OCI-LY1 (cell line): ENCODE results near the gene MPRIP.

Experiments
- H2AFZ ChIP-seq: fragments of 200-600 bp; sonication (generic), shearing (Covaris generic); 2 replicates; pipeline ENCODE4 v1.6.0; 2014; ENCODE audit warnings: antibody characterized with exemption, mild to moderate bottlenecking, low read length
- H3F3A ChIP-seq: fragments of 200-600 bp; sonication (generic), shearing (Covaris generic); 2 replicates; pipeline ENCODE4 v1.6.0; 2014; ENCODE audit warnings: mild to moderate bottlenecking, antibody characterized with exemption, low read length, moderate library complexity; ENCODE audit not compliant: insufficient read depth
- H3K27ac ChIP-seq: fragments of 200-600 bp; sonication (generic); 2 replicates; pipeline ENCODE4 v1.5.1; 2014; ENCODE audit warnings: low read length, mixed run types, mild to moderate bottlenecking, low read depth; ENCODE audit not compliant: poor library complexity, severe bottlenecking
- H3K27me3 ChIP-seq: fragments of 200-600 bp; sonication (generic); 2 replicates; pipeline ENCODE4 v1.6.0; 2014; ENCODE audit warnings: antibody characterized with exemption, mild to moderate bottlenecking, low read length, moderate library complexity; ENCODE audit not compliant: insufficient read depth
- H3K36me3 ChIP-seq: fragments of 200-600 bp; sonication (generic); 2 replicates; pipeline ENCODE4 v1.6.1; 2014; ENCODE audit warnings: mild to moderate bottlenecking, antibody characterized with exemption, low read length, moderate library complexity, mixed read lengths; ENCODE audit not compliant: insufficient read depth
- H3K4me1 ChIP-seq: fragments of 200-600 bp; sonication (generic); 2 replicates; pipeline ENCODE4 v1.5.1; 2014; ENCODE audit warnings: mild to moderate bottlenecking, low read length, moderate library complexity; ENCODE audit not compliant: insufficient read depth, severe bottlenecking
- H3K4me2 ChIP-seq: fragments of 200-600 bp; sonication (generic), shearing (Covaris generic); 2 replicates; pipeline ENCODE4 v1.6.1; 2014; ENCODE audit warnings: low read length
- H3K4me3 ChIP-seq: fragments of 200-600 bp; sonication (generic); 2 replicates; pipeline ENCODE4 v1.5.1; 2014; ENCODE audit warnings: low read length, low read depth, mild to moderate bottlenecking, mixed read lengths; ENCODE audit not compliant: poor library complexity, severe bottlenecking
- H3K79me2 ChIP-seq: fragments of 200-600 bp; shearing (Covaris generic); 2 replicates; pipeline ENCODE4 v1.6.1; 2016; ENCODE audit warnings: mixed run types, low read length, mixed read lengths; ENCODE audit not compliant: insufficient read depth
- H3K9ac ChIP-seq: fragments of 200-600 bp; sonication (generic), shearing (Covaris generic); 2 replicates; pipeline ENCODE4 v1.6.1; 2014; ENCODE audit warnings: mild to moderate bottlenecking, low read length, mixed read lengths
- H3K9me2 ChIP-seq: fragments of 200-600 bp; sonication (generic), shearing (Covaris generic); 2 replicates; pipeline ENCODE4 v1.6.1; 2014; ENCODE audit warnings: low read depth, mild to moderate bottlenecking, low read length, mixed read lengths
- H3K9me3 ChIP-seq: fragments of 200-600 bp; shearing (Covaris generic); 2 replicates; pipeline ENCODE4 v1.6.1; 2014; ENCODE audit warnings: low read length, mixed read lengths
- H4K20me1 ChIP-seq: fragments of 200-600 bp; sonication (generic), shearing (Covaris generic); 2 replicates; pipeline ENCODE4 v1.6.0; 2016; ENCODE audit warnings: mild to moderate bottlenecking, low read length; ENCODE audit not compliant: insufficient read depth
- EZH2 ChIP-seq: fragments of 200-600 bp; sonication (generic), shearing (Covaris generic); IDR thresholded peaks from 2 replicates; pipeline ENCODE4 v1.8.0; 2017; ENCODE audit warnings: borderline replicate concordance, mixed run types, mild to moderate bottlenecking, antibody characterized with exemption, low read length, moderate library complexity, mixed read lengths
- TF ChIP-seq, protein P1 (sequence below): fragments of 200-600 bp; sonication (generic), shearing (Covaris generic); IDR thresholded peaks from 2 replicates; pipeline ENCODE4 v1.5.1; 2017; ENCODE audit warnings: mild to moderate bottlenecking, antibody characterized with exemption, low read length, moderate library complexity, mixed read lengths

MPRIP gene

DNA sequence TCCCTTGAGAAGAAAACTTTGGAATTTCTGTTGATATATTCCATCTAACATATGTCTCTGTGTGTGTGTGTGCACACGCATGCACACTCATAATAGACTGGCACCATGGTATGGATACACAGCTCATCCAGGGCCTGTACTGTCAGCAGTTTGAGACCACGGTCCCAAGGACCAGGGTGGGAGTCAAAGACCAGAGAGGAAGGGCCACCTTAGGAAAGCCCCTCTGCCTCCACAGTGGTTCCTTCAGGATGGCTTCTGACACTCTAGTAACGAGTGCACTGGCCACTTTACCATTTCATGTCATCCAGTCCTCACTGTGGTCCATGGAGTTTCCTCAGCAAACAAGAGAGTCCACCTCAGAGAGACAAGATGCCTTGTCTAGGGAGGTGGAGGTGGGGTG lies 82.1 kb downstream of the MPRIP start:
- H3F3A ChIP-seq, result no peaks in the 10 kb centered on the region
- no peaks in the 10 kb centered on the region for H3K27me3 ChIP-seq
- H3K79me2 ChIP-seq, result no peaks in the 10 kb centered on the region
- H3K27ac ChIP-seq, result no peak overlapping the region
- TF ChIP-seq, protein P1, sequence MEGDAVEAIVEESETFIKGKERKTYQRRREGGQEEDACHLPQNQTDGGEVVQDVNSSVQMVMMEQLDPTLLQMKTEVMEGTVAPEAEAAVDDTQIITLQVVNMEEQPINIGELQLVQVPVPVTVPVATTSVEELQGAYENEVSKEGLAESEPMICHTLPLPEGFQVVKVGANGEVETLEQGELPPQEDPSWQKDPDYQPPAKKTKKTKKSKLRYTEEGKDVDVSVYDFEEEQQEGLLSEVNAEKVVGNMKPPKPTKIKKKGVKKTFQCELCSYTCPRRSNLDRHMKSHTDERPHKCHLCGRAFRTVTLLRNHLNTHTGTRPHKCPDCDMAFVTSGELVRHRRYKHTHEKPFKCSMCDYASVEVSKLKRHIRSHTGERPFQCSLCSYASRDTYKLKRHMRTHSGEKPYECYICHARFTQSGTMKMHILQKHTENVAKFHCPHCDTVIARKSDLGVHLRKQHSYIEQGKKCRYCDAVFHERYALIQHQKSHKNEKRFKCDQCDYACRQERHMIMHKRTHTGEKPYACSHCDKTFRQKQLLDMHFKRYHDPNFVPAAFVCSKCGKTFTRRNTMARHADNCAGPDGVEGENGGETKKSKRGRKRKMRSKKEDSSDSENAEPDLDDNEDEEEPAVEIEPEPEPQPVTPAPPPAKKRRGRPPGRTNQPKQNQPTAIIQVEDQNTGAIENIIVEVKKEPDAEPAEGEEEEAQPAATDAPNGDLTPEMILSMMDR, result no peak
- no peak for TF ChIP-seq EZH2
- no peak overlapping the region for H2AFZ ChIP-seq
- no peaks in the 10 kb centered on the region for H4K20me1 ChIP-seq
- H3K9ac ChIP-seq, result no peak overlapping the region
- no peak overlapping the region for H3K4me2 ChIP-seq
- peaks cover 12% of the 10 kb centered on the region for H3K4me1 ChIP-seq
- H3K9me3 ChIP-seq, result no peaks in the 10 kb centered on the region
- H3K36me3 ChIP-seq, result no peaks in the 10 kb centered on the region; the same call in 1 of the 2 replicates
- no peak overlapping the region for H3K4me3 ChIP-seq
- H3K9me2 ChIP-seq, result no peaks in the 10 kb centered on the region

DNA sequence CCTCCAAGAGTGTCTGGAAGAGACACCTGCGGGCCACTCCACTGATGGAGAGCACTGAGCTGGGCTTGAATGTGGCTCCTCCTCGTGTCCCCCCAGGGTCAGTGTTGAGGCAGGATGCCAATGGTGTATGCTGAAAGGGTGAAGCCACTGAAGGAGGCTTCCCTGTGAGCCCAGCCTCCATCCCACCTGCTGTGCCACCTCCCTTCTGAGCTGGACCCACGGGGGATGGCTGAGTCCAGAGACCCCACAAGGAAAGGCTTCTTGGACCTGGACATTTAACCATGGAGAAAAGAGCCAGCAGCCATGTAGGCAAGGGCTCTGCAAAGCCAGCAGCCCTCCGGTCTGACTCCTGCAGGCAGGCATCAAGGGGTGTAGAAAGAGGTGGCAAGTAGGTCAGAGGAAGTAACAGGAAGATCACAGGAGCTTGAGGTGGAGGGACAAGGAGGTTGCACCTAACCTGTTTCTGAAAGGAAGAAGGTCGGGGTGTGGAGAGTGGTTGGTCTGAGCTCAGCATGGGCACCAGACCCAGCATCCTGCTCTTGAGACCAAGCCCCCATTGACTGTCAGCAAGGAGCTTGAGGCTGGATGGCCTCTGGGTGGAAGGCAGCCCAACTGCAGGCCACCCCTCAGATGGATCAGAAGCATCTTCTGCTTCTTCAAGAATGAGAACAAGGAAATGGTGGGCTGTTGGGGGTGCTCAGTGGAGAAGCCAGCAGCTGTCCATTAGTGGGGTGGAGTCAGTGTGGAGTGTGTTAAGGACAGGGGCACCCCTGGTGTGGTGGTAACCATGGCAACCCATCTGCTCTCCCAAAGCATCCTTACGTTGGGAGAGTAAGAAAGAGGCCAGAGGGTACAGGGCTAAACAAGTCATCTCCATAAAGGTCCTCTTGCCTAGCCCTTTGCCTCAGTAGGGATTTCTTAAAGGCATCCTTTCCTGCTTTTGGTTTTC lies 83.2 kb downstream of the MPRIP start:
- Histone ChIP-seq H3K9me2 (no peaks in the 10 kb centered on the region), H3K4me1 (peaks cover 4% of the 10 kb centered on the region), H3K4me3 (no peak overlapping the region), H3K27me3 (no peaks in the 10 kb centered on the region), H3F3A (no peaks in the 10 kb centered on the region), H3K9me3 (no peaks in the 10 kb centered on the region), H2AFZ (no peak overlapping the region), H3K9ac (no peak overlapping the region), H3K27ac (no peak overlapping the region), H4K20me1 (no peaks in the 10 kb centered on the region), H3K4me2 (no peak overlapping the region), H3K79me2 (no peaks in the 10 kb centered on the region), H3K36me3 (no peaks in the 10 kb centered on the region; the same call in 1 of the 2 replicates)
- TF ChIP-seq, protein P1, result no peak
- TF ChIP-seq EZH2, result no peak

DNA sequence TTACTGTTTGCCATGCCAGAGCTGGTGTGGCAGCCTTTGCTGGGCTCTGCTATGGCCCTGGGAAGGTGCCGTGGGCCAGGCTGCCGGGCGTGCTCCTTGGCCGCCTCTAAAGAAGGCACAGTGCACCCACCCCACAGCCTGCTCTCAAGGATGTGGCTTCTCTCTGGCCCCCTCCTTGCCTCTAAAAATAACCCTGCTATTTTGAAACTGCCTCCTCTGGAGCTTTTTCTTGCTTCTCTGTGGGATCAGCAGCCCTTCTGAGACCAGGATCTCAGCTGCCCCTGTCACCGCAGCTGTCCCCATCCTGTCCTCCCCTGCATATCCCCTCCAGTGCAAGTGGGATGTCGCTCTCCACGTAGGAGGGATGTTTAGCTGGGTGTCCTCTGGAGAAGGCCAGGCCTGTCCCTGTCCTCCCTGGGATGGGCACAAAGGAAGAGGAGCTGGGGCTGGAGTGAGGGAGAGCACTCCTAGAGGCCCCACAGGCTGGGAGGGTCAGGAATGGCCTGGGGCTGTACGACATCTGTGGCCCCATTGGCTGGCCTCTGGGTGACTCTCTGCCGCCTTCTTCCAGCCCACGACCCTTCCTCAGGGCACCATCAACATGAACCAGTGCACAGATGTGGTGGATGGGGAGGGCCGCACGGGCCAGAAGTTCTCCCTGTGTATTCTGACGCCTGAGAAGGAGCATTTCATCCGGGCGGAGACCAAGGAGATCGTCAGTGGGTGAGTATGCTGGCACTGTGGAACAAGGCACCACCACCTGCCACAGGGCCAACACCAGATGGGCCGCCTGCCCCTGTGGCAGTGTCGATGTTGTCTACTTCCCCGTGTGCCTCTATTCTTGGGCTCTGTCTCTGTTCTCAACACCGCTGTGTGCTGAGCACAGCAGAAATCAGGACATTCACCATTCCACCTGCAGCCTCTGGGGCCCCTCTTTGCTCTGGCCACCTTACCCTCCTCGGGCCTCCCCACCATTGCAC lies 84.2 kb downstream of the MPRIP start:
- Histone ChIP-seq H3K27ac (no peak overlapping the region), H3K9me2 (no peaks in the 10 kb centered on the region), H3K4me3 (no peak overlapping the region), H3K4me1 (peaks cover 4% of the 10 kb centered on the region), H3K4me2 (no peak overlapping the region), H4K20me1 (no peaks in the 10 kb centered on the region), H3K9me3 (no peaks in the 10 kb centered on the region), H3K79me2 (no peaks in the 10 kb centered on the region), H3K36me3 (peaks cover 5% of the 10 kb centered on the region; the same call in 1 of the 2 replicates), H3K27me3 (no peaks in the 10 kb centered on the region), H2AFZ (no peak overlapping the region), H3F3A (no peaks in the 10 kb centered on the region), H3K9ac (no peak overlapping the region)
- no peak for TF ChIP-seq EZH2
- TF ChIP-seq, protein P1, result no peak
